ENCODE results near the gene ZBTB48. TPM values are rescaled to one million over a fixed set of nuclear protein-coding genes. Genes with fewer than 3 reads are reported as not detected.

Gene ZBTB48
- polyA plus RNA-seq, 1 donor, result 25.3 TPM

DNA sequence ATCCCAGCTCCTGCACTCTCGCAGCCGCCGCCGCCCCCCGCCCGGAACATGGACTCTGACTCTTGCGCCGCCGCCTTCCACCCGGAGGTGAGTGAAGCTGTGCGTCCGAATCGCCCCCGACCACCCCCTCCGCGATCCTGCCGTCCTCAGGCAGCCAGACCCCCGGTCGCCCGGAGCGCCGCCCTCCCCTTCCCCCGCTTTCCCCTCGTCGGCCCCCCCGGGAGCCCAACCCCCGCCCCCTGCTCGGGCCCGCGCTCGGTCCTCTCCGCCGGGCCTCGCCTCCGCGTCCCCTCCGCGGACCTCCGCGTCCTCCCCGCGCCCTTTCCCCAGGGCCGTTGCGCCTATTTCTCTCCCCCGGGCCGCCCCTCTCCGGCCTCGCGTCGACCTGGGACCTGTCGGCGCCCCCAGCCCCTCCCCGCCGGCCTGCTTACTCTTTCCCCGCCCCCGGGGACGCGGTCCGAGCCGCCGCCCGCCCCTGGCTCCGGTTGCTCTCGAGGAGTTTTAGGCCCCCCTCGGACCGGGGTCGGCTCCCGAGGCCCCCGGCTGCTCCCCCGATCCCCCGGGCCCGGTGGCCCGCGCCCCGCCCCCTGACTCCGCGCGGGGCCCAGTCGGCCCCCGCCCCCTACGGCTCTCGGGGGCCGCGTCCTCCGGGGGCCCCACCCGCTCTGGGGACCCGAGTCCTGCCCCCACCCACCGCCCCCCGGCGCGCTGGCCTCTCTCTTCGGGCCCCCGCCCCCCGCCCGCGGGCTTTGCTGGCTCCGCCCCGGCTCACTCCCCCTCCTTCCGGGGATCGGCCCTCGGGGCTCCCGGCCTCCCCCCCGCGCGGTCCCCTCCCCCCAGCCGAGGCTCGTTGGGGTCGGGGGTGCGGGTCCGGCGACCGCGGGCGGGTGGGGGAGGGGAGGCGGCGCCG is 34.5 kb downstream of the ZBTB48 start:
- peak; percentile 60 for DNase-seq

GRCh38 chr1:6614929-6615785 is 35.4 kb downstream of the ZBTB48 start:
- no peak for DNase-seq

- no peak for DNase-seq
These were observed 39.3 kb downstream of the ZBTB48 start for GRCh38 chr1:6619045-6619444.

- DNase-seq, result no peak
These were observed 41.9 kb downstream of the ZBTB48 start for GRCh38 chr1:6621429-6622391.

DNA sequence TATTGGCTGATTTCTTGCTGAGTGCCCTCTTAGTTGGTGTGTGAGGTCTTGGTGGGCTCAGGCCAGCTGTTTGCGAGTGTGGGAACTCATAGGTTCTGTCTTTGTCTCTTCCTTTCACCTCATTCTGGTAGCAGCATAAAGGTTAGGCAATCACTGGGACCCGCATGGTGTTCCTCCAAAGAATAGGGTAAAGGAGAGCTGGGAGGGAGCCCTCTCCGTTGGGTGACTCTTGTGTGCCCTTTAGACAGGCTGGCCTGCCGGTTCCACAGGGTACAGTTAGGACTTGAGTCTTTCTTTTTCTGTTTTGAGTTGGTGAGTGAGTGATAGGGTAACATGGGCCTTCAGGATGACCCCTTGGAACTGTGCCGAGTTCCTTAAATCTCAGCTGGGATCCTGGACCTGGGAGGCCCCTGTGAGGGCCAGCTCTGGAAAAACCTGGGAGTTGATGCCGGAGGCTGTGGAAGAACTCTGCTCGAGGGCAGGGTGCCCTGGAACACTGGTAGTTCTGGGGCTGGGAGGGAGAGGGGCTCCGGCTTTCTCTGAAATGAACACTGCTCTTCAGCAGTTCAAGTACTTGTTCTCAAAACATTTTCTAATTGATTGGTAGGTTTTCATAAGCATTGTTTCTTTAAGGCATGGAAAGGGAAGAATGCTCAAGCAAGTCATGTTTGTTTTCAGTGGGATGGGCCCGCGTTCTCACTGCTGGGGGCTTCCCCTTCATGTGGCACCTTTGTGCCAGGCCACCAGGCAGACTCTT is 42.8 kb downstream of the ZBTB48 start:
- DNase-seq, result no peak

GRCh38 chr1:6623269-6623965 is 43.6 kb downstream of the ZBTB48 start:
- DNase-seq, result no peak

DNA sequence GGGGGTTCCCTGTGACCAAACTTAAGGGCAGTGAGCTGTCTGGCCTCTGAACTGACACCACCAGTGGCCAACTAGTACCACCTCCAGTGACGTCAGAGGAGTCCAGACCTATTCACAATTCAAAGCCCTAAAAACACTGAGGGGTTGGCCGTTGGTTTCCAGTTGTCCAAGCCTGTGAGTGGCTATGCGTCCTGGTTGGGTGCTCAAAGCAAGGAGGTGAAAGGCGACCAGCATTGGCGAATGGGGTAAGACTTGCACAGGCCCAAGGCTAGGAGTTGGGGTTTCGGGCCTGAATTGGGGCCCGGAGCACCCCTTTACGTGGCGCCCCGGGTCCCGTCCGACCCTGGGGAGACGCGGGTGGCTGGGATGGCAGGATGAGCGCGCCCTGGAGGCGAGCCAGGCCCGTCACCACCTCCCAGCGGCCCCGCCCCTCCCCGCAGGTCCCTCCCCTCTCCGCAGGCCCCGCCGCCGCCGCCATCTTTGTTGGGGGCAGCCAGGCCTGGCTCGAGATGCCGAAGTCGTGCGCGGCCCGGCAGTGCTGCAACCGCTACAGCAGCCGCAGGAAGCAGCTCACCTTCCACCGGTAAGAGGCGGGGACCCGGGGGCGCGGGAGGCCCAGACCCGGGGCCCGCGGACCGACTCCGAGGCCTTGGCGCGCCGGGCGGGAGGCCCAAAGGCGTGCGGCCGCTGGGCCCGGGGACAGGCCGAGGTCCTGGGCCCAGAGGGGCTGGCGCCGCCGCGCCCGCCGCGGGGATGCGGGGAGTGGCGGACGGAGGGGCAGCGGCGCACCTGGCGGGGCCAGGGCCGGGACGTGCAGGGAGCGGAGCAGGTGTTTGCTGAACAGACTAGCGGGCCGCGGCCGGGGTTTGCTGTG is 45.2 kb downstream of the ZBTB48 start, which contains the start of gene THAP3:
Gene THAP3 (plus strand): TSS at position 159 of the 874 bp plus-strand sequence. CDS start 351 bp downstream, at position 510.
- peak; percentile 84 for DNase-seq

DNA sequence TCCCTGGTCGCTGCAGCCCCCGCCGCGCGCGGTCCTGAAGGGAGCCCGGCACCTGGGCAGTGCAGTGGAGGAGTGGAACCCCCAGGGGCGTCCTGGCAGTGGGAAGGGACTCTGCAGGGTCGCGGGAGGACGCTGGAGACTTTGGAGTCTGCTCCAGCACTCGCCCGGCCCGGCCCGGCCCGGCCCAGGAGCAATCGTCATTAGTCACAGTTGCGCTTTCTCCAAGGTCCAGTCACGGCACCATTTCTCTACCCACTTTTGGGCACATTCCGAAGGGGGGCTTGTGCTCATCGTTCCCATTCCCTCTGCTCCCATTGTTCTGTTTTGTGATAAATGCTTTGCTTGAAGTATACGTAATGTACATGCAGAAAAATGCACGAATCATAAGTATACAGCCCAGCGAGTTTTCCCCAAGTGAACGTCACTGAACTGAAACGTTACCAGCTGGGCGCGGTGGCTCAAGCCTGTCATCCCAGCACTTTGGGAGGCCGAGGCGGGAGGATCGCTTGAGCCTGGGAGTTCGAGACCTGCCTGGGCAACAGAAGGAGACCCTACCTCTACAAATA is 45.9 kb downstream of the ZBTB48 start:
- DNase-seq, result peak; percentile 30

DNA sequence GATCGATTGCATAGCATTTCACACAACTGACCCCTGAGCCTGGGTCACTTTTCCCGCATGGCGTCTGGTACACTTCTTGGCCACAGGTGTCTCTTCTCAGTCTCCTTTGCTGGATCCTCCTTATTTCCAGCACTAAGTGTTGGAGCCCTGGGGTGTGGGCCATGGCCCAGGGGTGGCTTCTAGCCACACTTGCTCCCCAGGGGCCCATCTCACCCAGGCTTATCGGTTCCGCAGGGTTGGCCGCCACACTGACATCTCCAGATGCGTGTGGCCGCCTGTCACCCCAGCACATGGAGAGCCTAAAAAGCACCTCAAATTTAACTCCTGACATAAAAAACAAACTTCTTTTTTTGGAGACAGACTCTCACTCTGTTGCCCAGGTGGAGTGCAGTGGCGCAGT is 47.2 kb downstream of the ZBTB48 start:
- no peak for DNase-seq

GRCh38 chr1:6627841-6628545 is 48.2 kb downstream of the ZBTB48 start:
- DNase-seq, result peak; percentile 33

- no peak for DNase-seq
These were observed 49.2 kb downstream of the ZBTB48 start for GRCh38 chr1:6628971-6629479.

- no peak for DNase-seq
These were observed 50.2 kb downstream of the ZBTB48 start for GRCh38 chr1:6630027-6630426.

DNA sequence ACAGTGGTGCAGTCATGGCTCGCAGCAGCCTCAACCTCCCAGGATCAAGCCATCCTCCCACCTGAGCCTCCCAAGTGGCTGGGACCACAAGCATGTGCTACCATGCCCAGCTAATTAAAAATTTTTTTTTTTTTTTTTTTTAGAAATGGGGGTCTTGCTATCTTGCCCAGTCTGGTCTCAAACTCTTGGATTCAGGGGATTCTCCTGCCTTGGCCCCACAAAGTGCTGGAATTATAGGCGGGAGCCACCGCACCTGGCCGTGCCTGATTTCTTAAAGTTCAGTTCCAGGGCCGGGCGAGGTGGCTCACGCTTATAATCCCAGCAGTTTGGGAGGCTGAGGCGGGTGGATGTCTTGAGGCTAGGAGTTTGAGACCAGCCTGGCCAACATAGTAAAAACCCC is 51.3 kb downstream of the ZBTB48 start:
- DNase-seq, result no peak

- DNase-seq, result no peak
These were observed 53.1 kb downstream of the ZBTB48 start for GRCh38 chr1:6632588-6633514.

GRCh38 chr1:6634371-6635052 is 54.7 kb downstream of the ZBTB48 start:
- peak; percentile 37 for DNase-seq

DNA sequence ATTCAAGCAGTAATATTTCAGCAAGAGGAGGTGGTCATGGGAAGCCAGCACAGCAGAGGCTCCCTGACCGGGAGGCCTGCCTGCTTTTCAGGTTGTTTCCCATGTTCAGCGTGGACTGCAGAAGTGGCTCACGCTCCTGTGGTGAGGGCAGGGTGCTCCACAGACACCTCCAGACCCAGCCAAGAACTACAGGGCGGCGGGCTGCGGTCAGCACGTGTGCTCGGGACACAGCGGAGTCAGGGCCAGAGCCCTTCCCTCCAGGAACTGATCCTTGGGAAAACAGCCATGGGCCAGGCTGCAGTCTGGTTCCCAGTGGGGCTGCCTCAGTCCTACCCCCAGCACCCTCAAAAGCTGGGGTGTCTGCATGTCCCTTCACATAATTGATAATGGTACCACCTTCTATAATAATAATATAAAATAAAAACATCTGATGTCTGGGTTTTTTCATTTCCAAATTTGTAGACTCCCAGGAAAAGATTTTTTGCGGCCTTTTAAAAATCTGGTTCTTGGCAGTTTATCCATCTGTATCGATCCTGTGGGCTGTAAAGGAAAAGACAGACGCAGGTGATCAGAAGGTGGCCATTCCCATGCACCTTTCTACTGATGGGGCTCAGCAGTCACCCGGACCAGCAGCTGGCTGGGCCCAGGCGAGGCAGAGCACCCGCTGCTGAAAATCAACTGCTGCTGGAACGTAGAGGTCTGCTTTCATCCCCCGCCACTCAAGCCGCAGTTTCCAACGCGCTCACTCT is 55.5 kb downstream of the ZBTB48 start:
- DNase-seq, result no peak

Measured in hindlimb muscle (tissue), 1 donor.